ENCODE data around the gene NPAS2. TPM values are rescaled to one million over a fixed set of nuclear protein-coding genes. Genes with fewer than 3 reads are reported as not detected.
A peak's percentile ranks its signal among the peaks of the same experiment; 100 is the strongest.

Gene NPAS2
- total RNA-seq, 2 donors from 2014 or later: 29.2 to 50.8 TPM

- no peak for ATAC-seq (ENCODE audit: insufficient number of reproducible peaks, low FRiP score, low read depth)
These were observed 67.2 kb downstream of the NPAS2 start for GRCh38 chr2:100887039-100887578.

GRCh38 chr2:100887713-100888495 is 68.0 kb downstream of the NPAS2 start:
- Histone ChIP-seq H3K27me3 (replicated peaks; ENCODE audit: insufficient read depth) (no peaks in the 10 kb centered on the region), H3K4me1 (ENCODE audit: control insufficient read depth in 1 of 2, low read depth in 2 of 2) (peaks cover 0 to 37% of the 10 kb centered on the region in 2 donors), H3K27ac (no peak overlapping the region), H3K4me3 (no peak overlapping the region), H3K36me3 (no peaks in the 10 kb centered on the region), H3K9me3 (no peaks in the 10 kb centered on the region)
- DNase-seq (ENCODE audit: low spot score) (no peak), ATAC-seq (ENCODE audit: insufficient number of reproducible peaks, low FRiP score, low read depth) (no peak)
- no peak for TF ChIP-seq CTCF (IDR thresholded peaks at IDR 0.05)

More at GRCh38 chr2:100887039-100887578, 67.2 kb downstream of the NPAS2 start:
- Histone ChIP-seq H3K4me3 (no peak overlapping the region), H3K27me3 (replicated peaks; ENCODE audit: insufficient read depth) (no peaks in the 10 kb centered on the region), H3K9me3 (no peaks in the 10 kb centered on the region), H3K36me3 (no peaks in the 10 kb centered on the region), H3K4me1 (ENCODE audit: control insufficient read depth in 1 of 2, low read depth in 2 of 2) (peaks cover 0 to 34% of the 10 kb centered on the region in 2 donors), H3K27ac (no peak overlapping the region)
- no peak for DNase-seq (ENCODE audit: low spot score)
- no peak for TF ChIP-seq CTCF (IDR thresholded peaks at IDR 0.05)

- DNase-seq (ENCODE audit: low spot score) (no peak), ATAC-seq (ENCODE audit: insufficient number of reproducible peaks, low FRiP score, low read depth) (no peak)
- H3K4me3 ChIP-seq: no peak overlapping the region
- H3K27ac ChIP-seq: no peak overlapping the region
- H3K9me3 ChIP-seq: no peaks in the 10 kb centered on the region
- H3K27me3 ChIP-seq (replicated peaks; ENCODE audit: insufficient read depth): no peaks in the 10 kb centered on the region
- no peaks in the 10 kb centered on the region for H3K36me3 ChIP-seq
- peaks cover 0 to 38% of the 10 kb centered on the region in 2 donors for H3K4me1 ChIP-seq (ENCODE audit: control insufficient read depth in 1 of 2, low read depth in 2 of 2)
- no peak for TF ChIP-seq CTCF (IDR thresholded peaks at IDR 0.05)
These were observed 68.7 kb downstream of the NPAS2 start for GRCh38 chr2:100888601-100889000.

GRCh38 chr2:100889286-100889685 is 69.3 kb downstream of the NPAS2 start:
- Histone ChIP-seq H3K4me1 (ENCODE audit: control insufficient read depth in 1 of 2, low read depth in 2 of 2) (peaks cover 0 to 33% of the 10 kb centered on the region in 2 donors), H3K27me3 (replicated peaks; ENCODE audit: insufficient read depth) (no peaks in the 10 kb centered on the region), H3K27ac (no peak overlapping the region), H3K36me3 (no peaks in the 10 kb centered on the region), H3K4me3 (no peak overlapping the region), H3K9me3 (no peaks in the 10 kb centered on the region)
- ATAC-seq (ENCODE audit: insufficient number of reproducible peaks, low FRiP score, low read depth): no peak
- no peak for TF ChIP-seq CTCF (IDR thresholded peaks at IDR 0.05)
- no peak for DNase-seq (ENCODE audit: low spot score)

- Histone ChIP-seq H3K27ac (peak overlapping the region; percentile 52 to 68), H3K4me3 (peak overlapping the region; percentile 40), H3K4me1 (ENCODE audit: control insufficient read depth in 1 of 2, low read depth in 2 of 2) (peaks cover 8 to 41% of the 10 kb centered on the region in 2 donors), H3K9me3 (no peaks in the 10 kb centered on the region), H3K36me3 (no peaks in the 10 kb centered on the region), H3K27me3 (replicated peaks; ENCODE audit: insufficient read depth) (no peaks in the 10 kb centered on the region)
- no peak for TF ChIP-seq CTCF (IDR thresholded peaks at IDR 0.05)
- ATAC-seq (ENCODE audit: insufficient number of reproducible peaks, low FRiP score, low read depth) (no peak), DNase-seq (ENCODE audit: low spot score) (no peak)
These were observed 72.1 kb downstream of the NPAS2 start for GRCh38 chr2:100891906-100892642.
